Adrenal gland (tissue), 5 donors: ENCODE data around the gene SHBG.

Source experiments
- POLR2A ChIP-seq, 2 donors: fragments of 450-650 bp; IDR thresholded peaks; one replicate each; pipeline ENCODE4 v1.6.1; 2017; ENCODE audit warnings: antibody characterized with exemption in 2 of 2, mild to moderate bottlenecking in 2 of 2, moderate library complexity in 1 of 2
- TF ChIP-seq, protein P1 (sequence below), 6 experiments: fragments of 450-650 bp in 4 of 6; fragments of 200-600 bp in 2 of 6; sonication (generic) in 1 of 6; IDR thresholded peaks; 1 replicate in 5 of 6; 2 replicates in 1 of 6; pipeline versions ENCODE4 v1.5.1 to v1.8.0; 2016 to 2021; ENCODE audit warnings: antibody characterized with exemption in 6 of 6, mild to moderate bottlenecking in 2 of 6, moderate library complexity in 1 of 6
- donor health status: DM: no; HTN: no; CAD: no.

DNA sequence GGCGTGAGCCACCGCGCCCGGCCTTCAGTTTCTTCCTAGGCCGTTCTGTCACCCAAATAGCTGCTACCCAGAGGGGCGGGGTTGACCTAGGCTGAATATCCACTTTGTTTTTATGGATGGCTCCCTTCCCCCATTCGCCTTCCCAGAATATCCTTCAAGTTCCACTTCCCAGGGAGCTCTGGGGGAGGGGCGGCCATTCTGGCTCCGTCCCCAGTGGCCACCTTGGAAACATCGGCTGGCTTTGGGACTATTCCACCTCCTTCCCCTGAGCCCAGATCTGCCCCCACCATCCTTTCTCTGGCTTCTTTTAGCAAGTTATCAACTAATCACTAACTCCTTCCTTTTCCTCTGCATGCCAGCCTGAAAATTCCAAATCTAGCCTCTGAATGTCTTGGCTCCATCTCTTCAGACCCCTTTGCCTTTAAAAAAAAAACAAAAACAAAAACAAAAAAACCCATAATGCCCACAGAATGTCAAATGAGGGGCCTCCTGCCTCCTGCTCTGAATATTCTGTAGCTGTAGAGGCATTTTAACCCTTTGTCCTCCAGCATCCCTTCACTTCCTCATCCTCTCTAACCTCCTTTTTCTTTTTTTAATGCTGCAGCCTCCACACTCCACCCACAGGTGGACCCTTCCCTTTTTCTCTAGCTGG, 27.1 kb downstream of the SHBG start:
- TF ChIP-seq POLR2A (IDR thresholded peaks at IDR 0.05): no peak
- TF ChIP-seq, protein P1, sequence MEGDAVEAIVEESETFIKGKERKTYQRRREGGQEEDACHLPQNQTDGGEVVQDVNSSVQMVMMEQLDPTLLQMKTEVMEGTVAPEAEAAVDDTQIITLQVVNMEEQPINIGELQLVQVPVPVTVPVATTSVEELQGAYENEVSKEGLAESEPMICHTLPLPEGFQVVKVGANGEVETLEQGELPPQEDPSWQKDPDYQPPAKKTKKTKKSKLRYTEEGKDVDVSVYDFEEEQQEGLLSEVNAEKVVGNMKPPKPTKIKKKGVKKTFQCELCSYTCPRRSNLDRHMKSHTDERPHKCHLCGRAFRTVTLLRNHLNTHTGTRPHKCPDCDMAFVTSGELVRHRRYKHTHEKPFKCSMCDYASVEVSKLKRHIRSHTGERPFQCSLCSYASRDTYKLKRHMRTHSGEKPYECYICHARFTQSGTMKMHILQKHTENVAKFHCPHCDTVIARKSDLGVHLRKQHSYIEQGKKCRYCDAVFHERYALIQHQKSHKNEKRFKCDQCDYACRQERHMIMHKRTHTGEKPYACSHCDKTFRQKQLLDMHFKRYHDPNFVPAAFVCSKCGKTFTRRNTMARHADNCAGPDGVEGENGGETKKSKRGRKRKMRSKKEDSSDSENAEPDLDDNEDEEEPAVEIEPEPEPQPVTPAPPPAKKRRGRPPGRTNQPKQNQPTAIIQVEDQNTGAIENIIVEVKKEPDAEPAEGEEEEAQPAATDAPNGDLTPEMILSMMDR (IDR thresholded peaks at IDR 0.05): peak in 2 of 6 experiments; percentile 22 to 39
